ENCODE data around the gene BICD2. TPM values are rescaled to one million over a fixed set of nuclear protein-coding genes. Genes with fewer than 3 reads are reported as not detected.

Gene BICD2
- total RNA-seq, 2 experiments from 2014 or later: 19.2 to 20.5 TPM

DNA sequence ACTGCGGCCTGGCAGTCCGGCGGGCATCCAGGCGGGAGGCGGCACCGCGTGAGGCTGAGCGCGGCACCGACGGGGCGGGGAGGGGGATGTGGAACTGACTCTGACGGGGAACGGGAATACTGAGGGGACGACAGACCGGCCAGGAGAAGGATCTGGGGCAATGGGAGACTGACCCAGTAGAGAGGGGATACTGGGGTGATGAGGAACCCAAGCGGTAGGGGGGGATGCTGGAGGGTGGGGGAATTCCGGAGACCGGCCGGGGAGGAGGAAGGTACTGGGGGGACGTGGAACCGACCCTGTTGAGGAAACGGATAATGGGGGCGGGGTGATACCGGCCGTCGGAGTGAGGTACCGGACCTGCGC lies 95.1 kb downstream of the BICD2 start:
- Mint-ChIP-seq H3K27ac (peak overlapping the region; percentile 88), H3K27me3 (no peaks in the 10 kb centered on the region), H3K36me3 (peaks cover 23% of the 10 kb centered on the region), H3K4me1 (peaks cover 37% of the 10 kb centered on the region), H3K9me3 (no peaks in the 10 kb centered on the region), H3K4me3 (peak overlapping the region; percentile 92)
- DNase-seq: peak; percentile 37

DNA sequence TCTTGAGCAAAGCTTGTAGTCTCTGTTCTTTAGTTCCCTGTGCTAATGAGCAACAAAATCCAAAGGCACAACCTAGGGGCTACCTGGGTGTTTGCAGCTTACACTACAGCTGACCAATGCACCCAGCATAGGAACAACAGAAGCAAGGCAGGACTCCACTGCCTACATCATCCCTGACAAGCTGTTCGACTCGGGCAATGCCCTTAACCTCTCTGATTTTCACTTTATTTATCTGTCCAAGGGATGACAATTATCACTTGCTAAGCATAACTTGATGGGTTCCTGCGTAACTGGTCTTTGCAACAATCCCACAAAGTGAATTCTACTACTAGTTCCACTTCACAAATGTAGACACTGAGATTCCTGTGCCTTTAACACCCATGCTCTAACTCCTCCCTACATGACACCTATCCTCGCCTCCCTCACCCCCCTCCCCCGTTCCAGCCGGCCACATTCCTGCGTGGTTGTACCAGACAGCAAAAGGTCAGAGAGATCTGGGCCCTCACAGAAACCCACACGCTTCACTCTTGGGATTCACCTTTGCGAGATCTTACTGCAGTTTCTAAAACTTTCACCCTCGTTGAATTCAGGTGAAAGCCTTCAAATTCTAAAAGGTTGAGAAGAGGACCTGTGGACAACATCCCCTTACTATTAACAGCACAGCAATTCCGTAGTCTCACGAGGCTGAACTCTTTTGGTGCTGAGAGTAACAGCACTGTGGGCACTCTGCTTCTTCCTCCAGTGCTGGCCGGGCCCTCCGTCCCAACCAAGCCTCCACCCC lies 95.7 kb downstream of the BICD2 start:
- H3K9me3 Mint-ChIP-seq: no peaks in the 10 kb centered on the region
- peaks cover 23% of the 10 kb centered on the region for H3K36me3 Mint-ChIP-seq
- H3K4me3 Mint-ChIP-seq: peak overlapping the region; percentile 92
- peaks cover 41% of the 10 kb centered on the region for H3K4me1 Mint-ChIP-seq
- no peaks in the 10 kb centered on the region for H3K27me3 Mint-ChIP-seq
- DNase-seq: peak; percentile 53
- H3K27ac Mint-ChIP-seq: peak overlapping the region; percentile 88

DNA sequence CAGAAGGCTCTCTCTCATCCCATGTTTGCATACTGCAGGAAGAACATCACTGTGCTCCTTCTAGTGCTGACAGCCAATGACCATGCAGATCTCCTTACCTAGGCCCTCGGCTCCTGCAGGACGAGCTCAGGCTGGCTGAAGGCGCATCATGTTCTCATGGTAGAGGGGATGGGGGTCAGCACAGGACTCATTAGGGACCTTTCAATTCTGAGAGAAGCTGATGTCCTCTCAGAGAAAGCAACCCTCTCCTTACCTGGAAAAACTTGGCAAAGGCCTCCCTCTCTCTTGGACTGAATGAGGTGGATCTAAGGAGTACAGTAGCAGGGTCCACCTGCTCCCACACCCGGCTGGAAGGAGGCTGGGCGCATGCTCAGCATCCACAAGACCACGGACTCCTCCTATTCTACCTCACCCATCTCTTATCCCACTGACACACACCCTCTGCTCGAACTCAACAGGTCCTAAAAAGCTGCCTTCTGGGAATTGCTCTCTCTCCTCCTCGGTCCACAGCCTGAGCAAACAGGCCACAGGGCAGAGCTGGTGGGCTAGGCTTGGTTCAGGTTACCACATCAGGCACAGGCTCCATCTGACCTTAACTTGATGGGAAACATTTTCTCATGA lies 97.6 kb downstream of the BICD2 start:
- Mint-ChIP-seq H3K27me3 (no peaks in the 10 kb centered on the region), H3K27ac (no peak overlapping the region), H3K9me3 (no peaks in the 10 kb centered on the region), H3K4me1 (peaks cover 45% of the 10 kb centered on the region), H3K36me3 (peaks cover 23% of the 10 kb centered on the region), H3K4me3 (no peak overlapping the region)
- no peak for DNase-seq

DNA sequence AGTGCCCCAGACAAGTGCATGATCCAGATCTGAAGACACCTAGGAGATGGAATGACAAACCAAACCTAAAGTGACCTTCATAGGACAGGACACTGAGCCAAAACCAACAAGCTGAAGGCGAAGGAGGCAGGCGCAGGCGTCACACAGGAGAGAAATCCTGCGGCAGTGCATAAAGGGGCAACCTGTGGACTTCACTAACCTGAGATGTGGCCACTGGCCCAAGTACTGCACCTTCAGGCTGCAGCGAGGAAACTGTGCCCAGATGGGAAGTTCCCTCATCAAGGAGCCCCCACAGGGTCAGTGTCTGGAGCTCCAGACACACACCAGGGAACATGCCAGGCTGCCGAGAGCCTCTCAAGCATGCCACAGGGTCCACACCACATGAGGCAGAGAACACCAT lies 98.4 kb downstream of the BICD2 start:
- Mint-ChIP-seq H3K9me3 (no peaks in the 10 kb centered on the region), H3K36me3 (peaks cover 25% of the 10 kb centered on the region), H3K4me1 (peaks cover 48% of the 10 kb centered on the region), H3K27me3 (no peaks in the 10 kb centered on the region), H3K27ac (peak overlapping the region; percentile 16), H3K4me3 (no peak overlapping the region)
- DNase-seq: no peak

DNA sequence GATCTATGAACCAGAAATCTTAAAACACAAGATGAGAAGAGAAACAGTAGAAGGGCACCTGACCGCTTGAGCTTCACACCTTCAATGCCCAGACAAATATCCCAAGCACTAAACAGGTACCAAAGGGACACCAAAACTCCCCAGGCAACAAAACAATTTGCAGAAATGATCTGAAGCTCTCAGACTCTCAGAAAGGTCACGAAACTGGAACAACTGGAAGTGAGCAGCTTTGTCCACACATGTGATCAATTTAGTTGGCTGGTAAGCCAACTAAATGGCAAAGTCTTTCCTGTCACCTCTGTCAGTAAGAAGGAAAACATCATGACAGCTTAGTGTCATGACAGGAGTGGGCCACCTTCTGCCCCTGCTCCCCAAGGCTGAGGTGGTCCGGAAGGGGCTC lies 98.8 kb downstream of the BICD2 start:
- H3K4me3 Mint-ChIP-seq: no peak overlapping the region
- H3K9me3 Mint-ChIP-seq: no peaks in the 10 kb centered on the region
- H3K4me1 Mint-ChIP-seq: peaks cover 49% of the 10 kb centered on the region
- DNase-seq: no peak
- H3K36me3 Mint-ChIP-seq: peaks cover 24% of the 10 kb centered on the region
- peak overlapping the region; percentile 16 for H3K27ac Mint-ChIP-seq
- no peaks in the 10 kb centered on the region for H3K27me3 Mint-ChIP-seq

DNA sequence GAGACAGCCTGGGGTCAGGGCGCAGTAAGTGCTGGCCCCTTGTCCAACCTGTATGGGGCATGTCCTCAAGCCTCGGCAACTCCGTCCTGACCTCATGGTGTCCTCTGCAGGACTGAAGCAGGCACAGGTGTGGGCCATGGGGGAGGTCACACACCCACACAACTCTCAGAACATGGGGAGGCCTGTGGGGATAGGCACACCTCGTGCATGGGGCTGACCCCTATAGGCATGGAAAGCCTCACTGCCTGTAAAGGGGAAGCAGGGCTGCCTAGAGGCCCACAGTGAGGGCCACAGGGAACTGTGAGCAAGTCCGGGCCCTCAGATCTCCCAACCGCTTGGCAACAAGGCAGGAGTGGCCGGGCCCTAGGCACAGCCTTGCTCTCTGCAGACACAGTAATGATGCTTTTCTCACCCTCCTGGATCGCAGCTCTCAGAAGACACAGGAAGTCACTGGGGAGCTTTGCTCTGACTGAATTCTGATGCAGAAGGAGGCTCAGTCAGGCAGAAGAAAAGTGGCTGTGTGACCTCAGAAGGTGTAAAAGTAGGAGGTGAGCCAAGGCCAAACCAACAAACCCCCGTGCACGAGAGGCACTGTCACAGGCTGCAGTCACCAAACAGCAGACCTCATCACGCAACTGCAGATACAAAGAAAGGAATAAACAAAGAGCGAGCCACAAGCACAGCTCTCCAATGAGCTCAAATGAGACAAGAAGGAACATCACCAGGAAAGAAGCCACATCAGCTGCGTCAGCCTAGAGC lies 100.1 kb downstream of the BICD2 start:
- Mint-ChIP-seq H3K4me3 (peak overlapping the region; percentile 22), H3K27me3 (no peaks in the 10 kb centered on the region), H3K9me3 (no peaks in the 10 kb centered on the region), H3K4me1 (peaks cover 49% of the 10 kb centered on the region), H3K27ac (peak overlapping the region; percentile 54), H3K36me3 (peaks cover 24% of the 10 kb centered on the region)
- DNase-seq: peak; percentile 13

DNA sequence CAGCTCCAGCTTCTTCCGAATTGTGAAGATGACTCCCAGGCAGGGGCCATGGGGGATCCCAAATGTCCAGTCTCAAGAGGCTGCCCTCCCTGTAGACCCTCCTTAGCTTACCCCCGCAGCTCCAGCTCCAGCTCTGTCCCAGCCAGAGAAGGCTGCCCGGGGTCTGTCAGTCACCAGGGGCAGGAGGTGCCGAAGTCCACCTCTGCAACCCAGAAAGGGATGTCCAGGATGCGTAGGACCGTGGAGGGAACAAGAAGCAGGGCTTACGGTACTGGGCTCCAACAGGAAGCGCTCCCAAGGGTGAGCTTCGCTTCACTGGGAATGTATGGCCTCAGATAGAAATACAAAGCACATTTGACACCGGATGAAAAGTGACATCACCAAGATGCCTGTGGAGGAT lies 100.7 kb downstream of the BICD2 start:
- Mint-ChIP-seq H3K27me3 (no peaks in the 10 kb centered on the region), H3K36me3 (peaks cover 23% of the 10 kb centered on the region), H3K4me3 (no peak overlapping the region), H3K9me3 (no peaks in the 10 kb centered on the region), H3K27ac (no peak overlapping the region), H3K4me1 (peaks cover 47% of the 10 kb centered on the region)
- DNase-seq: no peak

DNA sequence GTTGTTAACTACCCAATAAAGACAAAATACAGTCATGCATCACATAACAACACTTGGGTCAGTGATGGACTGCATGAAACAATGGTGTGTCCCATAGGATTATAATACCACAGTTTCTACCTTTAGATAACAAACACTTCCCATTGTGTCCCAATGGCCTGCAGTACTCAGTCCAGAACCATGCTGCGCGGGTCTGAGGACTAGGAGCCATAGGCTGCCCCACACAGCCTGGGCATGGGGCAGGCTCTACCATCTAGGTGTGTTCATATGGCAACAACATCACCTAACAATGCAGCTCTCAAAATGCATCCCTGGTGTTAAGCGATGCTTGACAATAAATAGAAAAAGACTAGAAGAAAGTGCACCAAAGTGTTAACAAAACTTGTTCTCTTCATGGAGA lies 101.5 kb downstream of the BICD2 start:
- Mint-ChIP-seq H3K36me3 (peaks cover 17% of the 10 kb centered on the region), H3K9me3 (no peaks in the 10 kb centered on the region), H3K27me3 (no peaks in the 10 kb centered on the region), H3K4me1 (peaks cover 43% of the 10 kb centered on the region), H3K27ac (no peak overlapping the region), H3K4me3 (no peak overlapping the region)
- no peak for DNase-seq

DNA sequence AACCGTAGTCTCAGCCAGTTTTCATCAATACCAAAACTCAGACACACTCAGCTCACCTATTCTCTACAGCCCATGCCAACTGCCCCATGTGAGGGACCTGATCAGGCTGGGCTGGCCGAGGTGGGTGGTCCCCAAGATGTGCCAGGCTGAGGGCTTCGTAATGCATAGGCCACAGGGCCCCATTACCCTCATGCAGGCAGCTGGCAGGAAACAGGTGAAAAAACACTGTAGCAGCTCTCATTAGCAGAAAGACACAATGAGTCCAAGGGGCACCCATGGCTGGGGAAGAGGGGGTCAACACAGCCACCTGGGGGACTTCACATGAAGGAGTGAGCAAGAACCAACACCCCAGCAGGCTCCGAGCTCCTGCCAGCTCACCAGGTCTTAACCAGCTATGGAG lies 102.9 kb downstream of the BICD2 start:
- DNase-seq: no peak
- H3K27ac Mint-ChIP-seq: no peak overlapping the region
- no peak overlapping the region for H3K4me3 Mint-ChIP-seq
- H3K27me3 Mint-ChIP-seq: no peaks in the 10 kb centered on the region
- H3K4me1 Mint-ChIP-seq: peaks cover 34% of the 10 kb centered on the region
- H3K36me3 Mint-ChIP-seq: peaks cover 21% of the 10 kb centered on the region
- no peaks in the 10 kb centered on the region for H3K9me3 Mint-ChIP-seq

Other genes starting within 250 kb of the BICD2 start
- gene ECM2, start 228.8 kb downstream of the BICD2 start, total RNA-seq: not detected
- 10 to 100 TPM; 13.0 to 13.9 TPM for gene IPPK, start 94.7 kb downstream of the BICD2 start, total RNA-seq
- gene ZNF484, start 113.2 kb upstream of the BICD2 start, total RNA-seq: 1 to 10 TPM; 6.8 to 7.0 TPM
- 10 to 100 TPM; 41.5 to 42.9 TPM for gene FGD3, start 182.7 kb upstream of the BICD2 start, total RNA-seq